ENCODE measurements around the gene WIPI1.

GRCh38 chr17:68499587-68499986 is 42.3 kb upstream of the WIPI1 start:
- TF ChIP-seq EZH2 (IDR thresholded peaks at IDR 0.05; ENCODE audit: borderline replicate concordance, low read length) (no peak), CTCF (IDR thresholded peaks at IDR 0.05; ENCODE audit: low read length) (no peak)
